PC-9 (cell line): ENCODE measurements around the gene SCP2D1.

ENCODE experiments used
- CTCF ChIP-seq: fragments of 200-600 bp; sonication (generic); conservative IDR thresholded peaks from 2 replicates; pipeline ENCODE4 v1.6.1; 2017; ENCODE audit warnings: mixed run types, antibody characterized with exemption, mild to moderate bottlenecking, moderate library complexity
- EZH2 ChIP-seq: fragments of 200-600 bp; sonication (generic); IDR thresholded peaks from 2 replicates; pipeline ENCODE4 v1.8.0; 2017; ENCODE audit warnings: antibody characterized with exemption, low read depth

GRCh38 chr20:18790787-18791186 is 22.8 kb upstream of the SCP2D1 start:
- TF ChIP-seq CTCF (no peak), EZH2 (no peak)
